Activated CD8-positive, alpha-beta memory T cell treated with anti-CD3 and anti-CD28 coated beads, Interleukin-2, amount 10 ng/mL, durations not matched to agents 7 days and 5 days (primary cell): ENCODE data around the gene CXXC4. TPM values are rescaled to one million over a fixed set of nuclear protein-coding genes. Genes with fewer than 3 reads are reported as not detected.

Source experiments
- ATAC-seq: fragments of 150-1000 bp; cut with Tn5 transposase; one replicate; pipeline ENCODE4 v1.10.0; 2021; ENCODE audit warnings: moderate library complexity
- CTCF ChIA-PET: fragments of 350-600 bp; sonication (Branson Sonifier 250); formaldehyde crosslinking; loops from one replicate; lab custom pipeline; 2021; ENCODE audit warnings: antibody characterized with exemption; lab: Charles Lee
- DNase-seq: peaks from one replicate; pipeline ENCODE4 v3.0.0-alpha.2; 2020
- H3K27ac Mint-ChIP-seq: one replicate; pipeline ENCODE4 v1.8.0; 2021; ENCODE audit warnings: mild to moderate bottlenecking, mixed read lengths
- H3K27me3 Mint-ChIP-seq: one replicate; pipeline ENCODE4 v1.8.0; 2021; ENCODE audit warnings: mixed read lengths
- H3K36me3 Mint-ChIP-seq: one replicate; pipeline ENCODE4 v1.8.0; 2021; ENCODE audit warnings: mild to moderate bottlenecking, mixed read lengths
- H3K4me1 Mint-ChIP-seq: one replicate; pipeline ENCODE4 v1.8.0; 2021; ENCODE audit warnings: mixed read lengths
- H3K4me3 Mint-ChIP-seq: one replicate; pipeline ENCODE4 v1.8.0; 2021; ENCODE audit warnings: mild to moderate bottlenecking, moderate library complexity, mixed read lengths
- H3K9me3 Mint-ChIP-seq: one replicate; pipeline ENCODE4 v1.8.0; 2022; ENCODE audit warnings: low read depth, mixed read lengths
- total RNA-seq, 2 experiments: library from RNA; stranded (reverse); gene quantifications; one replicate each; pipeline ENCODE4 v1.2.3, GENCODE V29; 2021

CXXC4 gene
- total RNA-seq, 2 experiments from 2014 or later: not detected

- Mint-ChIP-seq H3K9me3 (no peaks in the 10 kb centered on the region), H3K4me1 (no peaks in the 10 kb centered on the region), H3K36me3 (no peaks in the 10 kb centered on the region), H3K4me3 (no peak overlapping the region), H3K27me3 (no peaks in the 10 kb centered on the region), H3K27ac (no peak overlapping the region)
- DNase-seq (no peak), ATAC-seq (no peak)
- CTCF ChIA-PET: no interaction called here
Measured at GRCh38 chr4:104470770-104471169, 23.9 kb downstream of the CXXC4 start.

- CTCF ChIA-PET: interaction anchor here (0.7 kb wide), 1 partner anchor 8 kb away, joined by 3 read pairs; no protein-coding TSS in a partner anchor
- Mint-ChIP-seq H3K4me3 (no peak overlapping the region), H3K27me3 (no peaks in the 10 kb centered on the region), H3K4me1 (no peaks in the 10 kb centered on the region), H3K36me3 (no peaks in the 10 kb centered on the region), H3K27ac (no peak overlapping the region), H3K9me3 (no peaks in the 10 kb centered on the region)
- no peak for ATAC-seq
- no peak for DNase-seq
Measured at GRCh38 chr4:104469794-104470193, 24.9 kb downstream of the CXXC4 start.

- no peaks in the 10 kb centered on the region for H3K36me3 Mint-ChIP-seq
- H3K4me1 Mint-ChIP-seq: no peaks in the 10 kb centered on the region
- DNase-seq (no peak), ATAC-seq (no peak)
- CTCF ChIA-PET: no interaction called here
- no peaks in the 10 kb centered on the region for H3K9me3 Mint-ChIP-seq
- H3K27me3 Mint-ChIP-seq: no peaks in the 10 kb centered on the region
- H3K4me3 Mint-ChIP-seq: no peak overlapping the region
- H3K27ac Mint-ChIP-seq: no peak overlapping the region
Measured at GRCh38 chr4:104465619-104466018, 29.1 kb downstream of the CXXC4 start.

GRCh38 chr4:104465201-104465600 lies 29.5 kb downstream of the CXXC4 start:
- H3K27me3 Mint-ChIP-seq: no peaks in the 10 kb centered on the region
- CTCF ChIA-PET: no interaction called here

GRCh38 chr4:104462641-104463040 lies 32.1 kb downstream of the CXXC4 start:
- no peak overlapping the region for H3K4me3 Mint-ChIP-seq
- H3K27ac Mint-ChIP-seq: no peak overlapping the region
- H3K4me1 Mint-ChIP-seq: no peaks in the 10 kb centered on the region
- no peaks in the 10 kb centered on the region for H3K36me3 Mint-ChIP-seq
- ATAC-seq: no peak
- H3K27me3 Mint-ChIP-seq: no peaks in the 10 kb centered on the region
- no peak for DNase-seq
- H3K9me3 Mint-ChIP-seq: no peaks in the 10 kb centered on the region
- CTCF ChIA-PET: no interaction called here

More at GRCh38 chr4:104465201-104465600, 29.5 kb downstream of the CXXC4 start:
- Mint-ChIP-seq H3K27ac (no peak overlapping the region), H3K9me3 (no peaks in the 10 kb centered on the region), H3K36me3 (no peaks in the 10 kb centered on the region), H3K4me1 (no peaks in the 10 kb centered on the region), H3K4me3 (no peak overlapping the region)
- ATAC-seq (no peak), DNase-seq (no peak)

GRCh38 chr4:104457308-104457981 lies 37.2 kb downstream of the CXXC4 start:
- Mint-ChIP-seq H3K9me3 (no peaks in the 10 kb centered on the region), H3K4me1 (no peaks in the 10 kb centered on the region), H3K27ac (no peak overlapping the region), H3K4me3 (no peak overlapping the region), H3K36me3 (no peaks in the 10 kb centered on the region), H3K27me3 (no peaks in the 10 kb centered on the region)
- DNase-seq: no peak
- CTCF ChIA-PET: no interaction called here
- no peak for ATAC-seq

GRCh38 chr4:104451573-104451972 lies 43.1 kb downstream of the CXXC4 start:
- H3K4me1 Mint-ChIP-seq: no peaks in the 10 kb centered on the region
- H3K9me3 Mint-ChIP-seq: no peaks in the 10 kb centered on the region
- H3K4me3 Mint-ChIP-seq: no peak overlapping the region
- no peak for DNase-seq
- H3K27me3 Mint-ChIP-seq: no peaks in the 10 kb centered on the region
- CTCF ChIA-PET: no interaction called here
- no peak for ATAC-seq
- no peak overlapping the region for H3K27ac Mint-ChIP-seq
- H3K36me3 Mint-ChIP-seq: no peaks in the 10 kb centered on the region

GRCh38 chr4:104449537-104449936 lies 45.2 kb downstream of the CXXC4 start:
- no peak overlapping the region for H3K4me3 Mint-ChIP-seq
- DNase-seq: no peak
- CTCF ChIA-PET: no interaction called here
- H3K27ac Mint-ChIP-seq: no peak overlapping the region
- H3K36me3 Mint-ChIP-seq: no peaks in the 10 kb centered on the region
- ATAC-seq: no peak
- H3K9me3 Mint-ChIP-seq: no peaks in the 10 kb centered on the region
- H3K27me3 Mint-ChIP-seq: no peaks in the 10 kb centered on the region
- no peaks in the 10 kb centered on the region for H3K4me1 Mint-ChIP-seq

DNA sequence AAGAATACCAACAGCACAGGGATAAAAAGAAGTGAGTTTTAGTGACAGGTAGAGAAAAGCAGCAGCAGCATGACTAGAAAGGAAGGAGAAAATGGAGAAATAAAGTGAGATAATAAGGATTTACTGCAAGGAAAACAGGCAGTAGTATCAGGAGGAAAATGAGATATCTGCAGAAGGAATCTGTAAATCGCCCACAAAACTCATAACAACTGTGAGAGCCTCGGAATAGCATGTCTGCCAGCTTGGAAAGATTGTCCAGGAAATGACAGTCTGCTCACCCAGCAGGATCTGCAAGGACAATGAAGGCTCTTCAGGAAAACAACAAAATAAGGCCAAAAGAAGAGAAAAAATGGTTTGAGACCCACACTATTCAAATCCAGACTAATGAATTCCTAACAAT lies 47.4 kb downstream of the CXXC4 start:
- Mint-ChIP-seq H3K9me3 (peaks cover 3% of the 10 kb centered on the region), H3K27ac (no peak overlapping the region), H3K4me1 (no peaks in the 10 kb centered on the region), H3K27me3 (no peaks in the 10 kb centered on the region), H3K36me3 (no peaks in the 10 kb centered on the region), H3K4me3 (no peak overlapping the region)
- CTCF ChIA-PET: interaction anchor here (1.4 kb wide), 1 partner anchor 88 kb away, joined by 3 read pairs; no protein-coding TSS in a partner anchor
- DNase-seq: no peak
- ATAC-seq: no peak

- no peaks in the 10 kb centered on the region for H3K27me3 Mint-ChIP-seq
- peaks cover 3% of the 10 kb centered on the region for H3K9me3 Mint-ChIP-seq
- H3K4me1 Mint-ChIP-seq: no peaks in the 10 kb centered on the region
- no peak overlapping the region for H3K4me3 Mint-ChIP-seq
- CTCF ChIA-PET: interaction anchor here (1.4 kb wide), 1 partner anchor 89 kb away, joined by 3 read pairs; no protein-coding TSS in a partner anchor
- ATAC-seq (no peak), DNase-seq (no peak)
- H3K36me3 Mint-ChIP-seq: no peaks in the 10 kb centered on the region
- H3K27ac Mint-ChIP-seq: no peak overlapping the region
Measured at GRCh38 chr4:104446431-104447278, 48.0 kb downstream of the CXXC4 start.

- CTCF ChIA-PET: no interaction called here
Measured at GRCh38 chr4:104444685-104445084, 50.0 kb downstream of the CXXC4 start.

GRCh38 chr4:104436542-104436941 lies 58.2 kb downstream of the CXXC4 start:
- Mint-ChIP-seq H3K4me1 (no peaks in the 10 kb centered on the region), H3K27me3 (no peaks in the 10 kb centered on the region), H3K9me3 (no peaks in the 10 kb centered on the region), H3K36me3 (no peaks in the 10 kb centered on the region), H3K4me3 (no peak overlapping the region), H3K27ac (no peak overlapping the region)
- no peak for DNase-seq
- CTCF ChIA-PET: no interaction called here
- no peak for ATAC-seq

More at GRCh38 chr4:104444685-104445084, 50.0 kb downstream of the CXXC4 start:
- no peak for ATAC-seq
- Mint-ChIP-seq H3K27ac (no peak overlapping the region), H3K4me1 (no peaks in the 10 kb centered on the region), H3K36me3 (no peaks in the 10 kb centered on the region), H3K27me3 (no peaks in the 10 kb centered on the region), H3K9me3 (peaks cover 3% of the 10 kb centered on the region), H3K4me3 (no peak overlapping the region)
- DNase-seq: no peak

DNA sequence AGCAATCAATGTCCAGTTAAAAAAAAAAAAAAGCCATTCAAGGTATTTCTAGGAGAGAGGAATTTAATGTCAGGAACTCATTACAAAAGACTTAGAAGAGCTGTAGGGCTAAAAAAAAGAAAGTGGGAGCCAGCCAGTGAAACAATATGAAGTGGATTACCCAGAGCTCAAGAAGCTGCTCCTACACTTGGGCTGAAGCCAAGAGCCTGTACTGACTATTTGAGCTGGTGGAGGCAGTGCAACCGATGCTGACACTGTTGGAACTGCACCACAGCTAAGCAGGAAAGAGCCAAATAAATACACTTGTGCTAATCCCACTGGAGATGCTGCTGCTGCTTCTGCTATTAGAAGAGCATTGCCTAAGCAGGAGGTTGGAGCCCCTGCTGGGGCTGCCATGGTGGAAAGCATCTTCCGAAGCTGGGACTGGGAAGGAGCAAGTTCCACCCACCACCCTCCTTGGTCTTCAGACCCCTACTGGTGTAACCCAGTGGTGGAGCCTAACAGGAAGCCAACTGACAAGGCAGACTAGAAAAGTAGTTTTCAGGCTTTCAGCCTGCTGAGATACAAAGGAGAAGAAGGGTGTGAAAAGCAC lies 65.4 kb downstream of the CXXC4 start:
- Mint-ChIP-seq H3K4me3 (no peak overlapping the region), H3K9me3 (no peaks in the 10 kb centered on the region), H3K36me3 (no peaks in the 10 kb centered on the region), H3K4me1 (no peaks in the 10 kb centered on the region), H3K27ac (no peak overlapping the region), H3K27me3 (no peaks in the 10 kb centered on the region)
- DNase-seq (no peak), ATAC-seq (no peak)
- CTCF ChIA-PET: no interaction called here
